Adipose tissue (tissue), 3 donors: Measurements from ENCODE around the gene KCNAB1. TPM values are rescaled to one million over a fixed set of nuclear protein-coding genes. Genes with fewer than 3 reads are reported as not detected.

ENCODE experiments used
- H3K27ac ChIP-seq: one replicate; pipeline ENCODE4 v1.5.1; 2013; ENCODE audit warnings: low read depth, low read length
- WGBS, 3 donors: extraction: QIAGEN DNeasy Blood & Tissue Kit; methylation state at CpG; one replicate each; pipeline ENCODE4 v1.1.7; 2013; 5-methylcytosine and 5-hydroxymethylcytosine counted together
- polyA plus RNA-seq, 3 donors: library from polyadenylated mRNA; stranded (reverse); fragments of 200-250 nt; gene quantifications; one replicate each; pipeline ENCODE4 v1.2.3, GENCODE V29; 2013
- donor health status: healthy with polysubstance abuse.
- donor health status: Bipolar disorder and iron deficiency.
- donor health status: healthy.

KCNAB1 gene
- polyA plus RNA-seq, 3 donors = 2.3 to 6.7 (median 2.3) TPM

DNA sequence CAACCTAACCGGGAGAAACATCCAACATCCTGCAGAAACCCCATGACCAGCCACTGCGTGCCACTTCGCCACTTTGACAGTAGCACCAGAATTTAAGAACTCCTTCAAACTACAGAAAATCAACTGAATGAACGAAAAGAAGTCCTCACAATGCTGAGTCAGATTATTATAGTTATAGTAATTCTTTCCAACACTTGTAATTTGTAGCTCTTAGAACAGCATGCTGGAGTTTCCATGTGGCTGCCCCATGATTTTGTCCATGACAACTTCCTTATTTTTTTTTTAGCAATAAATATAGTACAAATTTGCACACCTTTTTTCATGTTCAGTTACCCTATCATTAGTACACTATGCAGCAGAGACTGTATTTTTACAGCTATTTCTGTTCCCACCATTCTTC lies 460.7 kb downstream of the KCNAB1 start:
- H3K27ac ChIP-seq = no peak overlapping the region
- WGBS, 3 donors = 91 to 96% (median 94%) methylated on average over 4 of the region's 4 CpGs

DNA sequence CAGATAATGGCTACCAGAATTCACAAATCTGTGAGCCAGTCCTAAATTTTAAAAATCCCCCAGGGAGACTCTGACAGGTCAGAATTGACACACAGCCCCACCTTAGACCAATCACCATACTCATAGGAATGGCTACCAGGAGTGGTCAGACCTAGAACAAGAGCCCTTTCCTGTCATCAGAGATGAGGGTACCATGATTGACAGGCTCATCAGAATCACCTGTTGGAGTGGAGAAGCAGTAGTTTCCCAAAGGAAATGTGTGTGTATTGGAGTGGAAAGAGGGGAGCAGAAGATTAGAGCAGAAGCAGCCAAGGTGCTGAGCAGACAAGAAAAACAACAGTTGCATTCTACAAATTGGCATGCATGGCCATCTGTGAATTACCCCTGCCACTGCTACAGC lies 461.6 kb downstream of the KCNAB1 start:
- no peak overlapping the region for H3K27ac ChIP-seq

DNA sequence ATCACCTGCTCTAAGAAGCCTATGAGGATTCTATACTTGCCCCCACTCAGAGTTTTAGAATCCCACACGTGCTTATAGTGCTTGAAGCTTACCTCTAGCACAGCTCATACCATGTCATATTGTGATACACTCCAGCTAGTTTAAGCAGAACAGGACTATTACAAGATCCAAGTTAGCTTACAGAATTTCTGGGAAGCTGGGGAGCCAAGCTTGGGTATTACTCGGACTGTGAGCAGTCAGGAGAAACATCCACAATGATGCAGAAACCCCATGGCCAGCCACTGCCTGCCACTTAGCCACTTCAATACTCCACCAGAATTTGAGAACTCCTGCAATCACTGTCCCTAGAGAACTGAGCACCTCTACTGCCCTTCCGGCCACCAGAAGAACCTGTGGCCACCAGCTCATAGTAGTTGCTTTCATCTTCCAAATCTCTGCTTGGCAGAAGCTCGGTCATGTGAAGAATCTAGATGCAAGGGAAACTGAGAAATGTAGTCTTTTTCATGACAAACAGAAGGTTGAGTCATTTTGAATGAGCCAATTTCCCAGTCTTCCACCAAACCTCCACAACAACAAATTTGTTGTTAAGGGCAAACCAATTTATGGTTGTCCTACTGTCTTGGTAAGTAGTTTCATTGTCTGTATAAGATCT lies 462.3 kb downstream of the KCNAB1 start:
- WGBS, 3 donors = 82 to 90% (median 90%) methylated on average over 4 of the region's 4 CpGs
- H3K27ac ChIP-seq = no peak overlapping the region

DNA sequence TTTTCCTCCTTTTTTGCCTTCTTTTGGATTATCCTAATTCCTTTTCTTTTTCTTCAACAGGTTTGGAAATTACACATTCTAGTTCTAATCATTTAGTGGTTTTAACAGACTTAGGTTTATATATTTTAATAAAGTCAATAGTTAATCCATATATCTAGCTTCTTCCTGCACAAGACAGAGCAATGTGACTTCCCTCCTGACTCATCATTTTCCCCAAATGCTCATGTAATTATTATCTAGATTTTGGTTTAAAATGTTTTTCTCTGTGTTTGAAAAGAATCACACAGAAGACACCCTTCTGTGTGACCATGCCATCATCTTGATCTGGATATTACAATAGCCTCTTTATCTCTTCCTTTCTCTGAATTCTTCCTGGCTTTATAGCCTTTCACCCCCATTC lies 463.1 kb downstream of the KCNAB1 start:
- H3K27ac ChIP-seq = no peak overlapping the region

DNA sequence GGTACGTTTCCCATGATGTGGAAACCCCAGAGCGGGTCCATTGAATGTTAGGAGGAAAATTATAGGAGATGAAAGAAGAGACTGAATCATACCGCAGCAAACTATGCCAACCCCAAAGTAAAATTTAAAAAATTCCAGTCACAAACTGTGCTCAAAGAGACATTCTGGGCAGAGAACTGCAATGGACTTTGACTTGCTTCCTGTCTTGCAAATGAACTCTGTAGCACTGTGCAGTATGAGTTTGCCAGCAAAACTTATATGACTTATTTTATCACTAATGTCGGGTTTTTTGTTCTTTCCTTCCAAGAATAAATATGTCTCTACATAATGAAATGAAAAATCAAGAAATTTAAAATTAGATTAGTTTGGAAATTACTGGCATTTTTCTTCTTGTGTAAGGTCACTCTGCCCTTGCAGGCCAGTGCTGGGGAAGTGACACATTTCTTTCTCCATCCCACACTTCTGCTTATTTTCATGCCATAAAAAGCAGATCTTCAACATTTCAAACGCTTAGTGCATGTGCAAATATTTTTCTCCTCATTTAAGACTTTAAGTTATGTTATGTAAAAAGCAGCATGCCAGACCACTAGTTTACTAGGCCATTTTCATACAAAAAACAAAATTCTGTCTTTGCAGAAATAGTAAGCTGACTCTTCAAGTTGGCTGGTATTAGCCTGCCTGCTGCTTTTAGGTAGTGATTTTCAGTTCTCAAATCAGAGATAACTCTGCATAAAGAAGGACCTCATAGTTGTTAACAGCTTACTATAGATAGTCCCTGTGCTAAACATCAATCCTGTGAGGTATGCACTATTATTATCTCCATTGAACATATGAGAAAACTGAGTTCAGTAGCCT lies 466.8 kb downstream of the KCNAB1 start:
- no peak overlapping the region for H3K27ac ChIP-seq
- WGBS, 3 donors = 51 to 59% (median 53%) methylated on average over 5 of the region's 5 CpGs

DNA sequence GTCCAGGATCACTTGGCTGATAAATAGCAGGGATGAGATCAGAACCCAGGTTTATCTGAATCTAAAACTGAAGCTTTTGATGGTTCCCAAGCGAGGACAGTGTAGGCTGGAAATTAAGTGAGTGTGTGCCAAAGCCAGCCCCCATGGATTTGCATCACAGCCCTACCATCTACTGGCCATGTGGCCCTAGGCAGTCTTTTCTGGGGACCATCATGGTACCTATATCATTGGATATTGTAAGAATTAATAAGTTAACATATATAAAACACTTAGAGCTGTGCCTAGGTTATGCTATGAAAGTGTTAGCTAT lies 467.3 kb downstream of the KCNAB1 start:
- 65 to 70% (median 69%) methylated on average over 1 of the region's 1 CpG for WGBS, 3 donors
- no peak overlapping the region for H3K27ac ChIP-seq

Other genes starting within 250 kb of the KCNAB1 start
- gene GMPS, start 249.9 kb upstream of the KCNAB1 start, polyA plus RNA-seq = 10 to 100 TPM; 16.4 to 17.6 (median 16.9) TPM